Subcutaneous adipose tissue (tissue), 4 donors: ENCODE data around the gene PLPP1. TPM values are rescaled to one million over a fixed set of nuclear protein-coding genes. Genes with fewer than 3 reads are reported as not detected.

Source experiments
- CTCF ChIP-seq: fragments of 450-650 bp; IDR thresholded peaks from one replicate; pipeline ENCODE4 v1.5.1; 2016; ENCODE audit warnings: low read depth, mild to moderate bottlenecking, control low read depth, antibody characterized with exemption, moderate library complexity
- total RNA-seq, 4 donors: library from RNA; depleted of rRNA; stranded (reverse); fragments of >200 nt; gene quantifications; one replicate each; pipeline ENCODE4 v1.1.0, GENCODE V29; 2016

PLPP1 gene
- total RNA-seq, 4 donors from 2014 or later: 214 to 413 (median 287) TPM

- TF ChIP-seq CTCF: no peak
These were observed 71.2 kb downstream of the PLPP1 start for GRCh38 chr5:55463613-55464012.

GRCh38 chr5:55459572-55459971, 75.2 kb downstream of the PLPP1 start:
- TF ChIP-seq CTCF: no peak

- no peak for TF ChIP-seq CTCF
These were observed 78.4 kb downstream of the PLPP1 start for GRCh38 chr5:55456216-55456895.

GRCh38 chr5:55454282-55454681, 80.5 kb downstream of the PLPP1 start:
- TF ChIP-seq CTCF: no peak

- TF ChIP-seq CTCF: no peak
These were observed 81.6 kb downstream of the PLPP1 start for GRCh38 chr5:55453211-55453610.

- TF ChIP-seq CTCF: no peak
These were observed 82.8 kb downstream of the PLPP1 start for GRCh38 chr5:55451976-55452375.

GRCh38 chr5:55450050-55450765, 84.6 kb downstream of the PLPP1 start:
- TF ChIP-seq CTCF: no peak
